Measurements from ENCODE around the gene CLEC2L.

Gene CLEC2L

DNA sequence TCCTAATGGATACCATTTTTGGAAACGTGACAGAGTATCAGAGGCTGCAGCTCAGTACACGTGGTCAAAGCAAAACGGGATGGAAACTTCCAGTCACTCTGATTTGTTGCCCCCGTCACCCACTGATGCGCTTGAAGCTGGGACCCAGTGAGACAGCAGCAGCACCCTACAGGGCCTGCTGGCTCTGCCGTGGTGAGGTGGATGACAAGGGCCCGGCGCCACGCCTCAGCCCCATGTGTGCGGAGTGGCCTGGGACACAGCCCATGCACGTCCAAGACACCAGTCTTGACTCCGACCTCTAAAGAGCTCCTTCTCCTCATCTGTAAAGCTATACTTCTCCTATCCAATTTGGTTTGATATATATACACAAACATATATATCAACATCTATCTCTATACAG is 39.0 kb downstream of the CLEC2L start:
- H3K4me3 ChIP-seq (ENCODE audit: low read depth, low read length), result no peak overlapping the region
- DNase-seq (ENCODE audit: low read depth, low spot score), result no peak
- TF ChIP-seq, protein P1, sequence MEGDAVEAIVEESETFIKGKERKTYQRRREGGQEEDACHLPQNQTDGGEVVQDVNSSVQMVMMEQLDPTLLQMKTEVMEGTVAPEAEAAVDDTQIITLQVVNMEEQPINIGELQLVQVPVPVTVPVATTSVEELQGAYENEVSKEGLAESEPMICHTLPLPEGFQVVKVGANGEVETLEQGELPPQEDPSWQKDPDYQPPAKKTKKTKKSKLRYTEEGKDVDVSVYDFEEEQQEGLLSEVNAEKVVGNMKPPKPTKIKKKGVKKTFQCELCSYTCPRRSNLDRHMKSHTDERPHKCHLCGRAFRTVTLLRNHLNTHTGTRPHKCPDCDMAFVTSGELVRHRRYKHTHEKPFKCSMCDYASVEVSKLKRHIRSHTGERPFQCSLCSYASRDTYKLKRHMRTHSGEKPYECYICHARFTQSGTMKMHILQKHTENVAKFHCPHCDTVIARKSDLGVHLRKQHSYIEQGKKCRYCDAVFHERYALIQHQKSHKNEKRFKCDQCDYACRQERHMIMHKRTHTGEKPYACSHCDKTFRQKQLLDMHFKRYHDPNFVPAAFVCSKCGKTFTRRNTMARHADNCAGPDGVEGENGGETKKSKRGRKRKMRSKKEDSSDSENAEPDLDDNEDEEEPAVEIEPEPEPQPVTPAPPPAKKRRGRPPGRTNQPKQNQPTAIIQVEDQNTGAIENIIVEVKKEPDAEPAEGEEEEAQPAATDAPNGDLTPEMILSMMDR (IDR thresholded peaks at IDR 0.05; ENCODE audit: low read depth, low read length), result no peak
- in situ Hi-C loops (cut with HindIII; ENCODE audit: low sequenced_read_pairs), result no loop called here

DNA sequence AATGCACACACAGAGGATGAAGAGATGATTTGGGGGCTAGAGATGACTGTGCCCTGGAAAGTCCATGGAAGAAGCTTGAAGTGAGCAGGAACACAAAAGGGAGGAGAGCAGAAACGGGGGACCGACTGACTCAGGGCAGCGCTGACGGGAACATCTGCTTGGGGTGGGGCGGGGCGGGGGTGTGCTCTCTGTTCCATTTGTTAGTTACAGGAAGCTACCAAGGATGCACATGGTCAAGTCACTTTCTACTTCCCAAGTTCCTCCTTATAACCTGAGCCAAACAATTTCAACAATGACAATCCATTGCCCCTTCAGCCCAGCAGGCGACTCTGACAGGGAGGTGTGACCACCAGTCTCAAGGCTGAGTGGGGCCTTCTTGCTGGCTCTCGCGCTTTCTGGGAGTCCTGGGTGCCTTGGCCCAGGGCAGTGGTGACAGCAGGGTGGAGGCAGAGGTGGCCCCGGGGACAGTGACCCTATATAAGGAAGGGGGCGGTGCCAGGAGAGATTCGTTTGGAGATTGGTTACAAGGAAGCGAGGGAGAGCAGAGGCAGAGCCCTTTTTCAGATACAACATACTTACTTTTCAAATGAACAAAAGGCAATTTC is 39.6 kb downstream of the CLEC2L start:
- no peak overlapping the region for H3K4me3 ChIP-seq (ENCODE audit: low read depth, low read length)
- DNase-seq (ENCODE audit: low read depth, low spot score), result no peak
- TF ChIP-seq, protein P1 (IDR thresholded peaks at IDR 0.05; ENCODE audit: low read depth, low read length), result no peak
- in situ Hi-C loops (cut with HindIII; ENCODE audit: low sequenced_read_pairs), result no loop called here

DNA sequence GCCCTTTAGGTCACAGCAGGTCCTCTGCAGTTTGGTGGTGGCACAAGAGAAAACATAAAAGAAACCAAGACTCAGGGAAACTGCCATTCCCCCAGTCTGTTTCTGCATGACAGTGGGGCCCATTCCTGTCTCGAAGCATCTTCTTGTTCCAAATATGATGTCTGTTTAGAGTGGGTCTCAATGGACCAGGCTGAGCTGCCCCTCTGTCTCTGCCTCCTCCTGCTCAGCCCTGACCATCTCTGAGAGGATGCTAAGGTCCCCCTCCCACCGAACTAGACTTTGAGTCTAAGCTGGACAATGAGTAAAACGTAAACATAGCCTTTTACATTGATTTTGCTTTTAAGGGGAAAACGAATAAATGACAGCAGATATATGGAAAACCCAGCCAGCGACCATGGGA is 40.4 kb downstream of the CLEC2L start:
- in situ Hi-C loops (cut with HindIII; ENCODE audit: low sequenced_read_pairs), result no loop called here
- no peak for DNase-seq (ENCODE audit: low read depth, low spot score)
- TF ChIP-seq, protein P1 (IDR thresholded peaks at IDR 0.05; ENCODE audit: low read depth, low read length), result no peak
- no peak overlapping the region for H3K4me3 ChIP-seq (ENCODE audit: low read depth, low read length)

DNA sequence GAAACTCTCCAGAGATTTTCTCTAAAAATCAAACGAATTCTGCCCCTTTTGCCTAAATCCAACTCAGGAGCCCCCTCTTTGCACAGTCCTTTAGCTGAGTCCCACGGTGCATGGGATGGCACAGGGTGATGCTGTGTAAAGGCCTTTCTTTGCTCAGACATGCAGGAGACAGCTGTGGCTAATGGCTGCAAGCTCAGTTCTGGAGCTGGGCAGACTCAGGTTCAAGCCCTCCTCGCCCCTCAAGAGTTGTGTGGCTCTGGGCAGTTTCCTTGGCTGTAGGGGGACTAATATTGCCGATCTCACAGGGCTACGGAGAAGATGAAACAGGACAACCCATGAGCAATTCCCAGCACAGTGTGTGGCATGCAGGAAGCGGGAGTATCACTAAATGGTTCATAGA is 42.6 kb downstream of the CLEC2L start:
- TF ChIP-seq, protein P1 (IDR thresholded peaks at IDR 0.05; ENCODE audit: low read depth, low read length), result no peak
- in situ Hi-C loops (cut with HindIII; ENCODE audit: low sequenced_read_pairs), result no loop called here
- no peak overlapping the region for H3K4me3 ChIP-seq (ENCODE audit: low read depth, low read length)
- no peak for DNase-seq (ENCODE audit: low read depth, low spot score)

DNA sequence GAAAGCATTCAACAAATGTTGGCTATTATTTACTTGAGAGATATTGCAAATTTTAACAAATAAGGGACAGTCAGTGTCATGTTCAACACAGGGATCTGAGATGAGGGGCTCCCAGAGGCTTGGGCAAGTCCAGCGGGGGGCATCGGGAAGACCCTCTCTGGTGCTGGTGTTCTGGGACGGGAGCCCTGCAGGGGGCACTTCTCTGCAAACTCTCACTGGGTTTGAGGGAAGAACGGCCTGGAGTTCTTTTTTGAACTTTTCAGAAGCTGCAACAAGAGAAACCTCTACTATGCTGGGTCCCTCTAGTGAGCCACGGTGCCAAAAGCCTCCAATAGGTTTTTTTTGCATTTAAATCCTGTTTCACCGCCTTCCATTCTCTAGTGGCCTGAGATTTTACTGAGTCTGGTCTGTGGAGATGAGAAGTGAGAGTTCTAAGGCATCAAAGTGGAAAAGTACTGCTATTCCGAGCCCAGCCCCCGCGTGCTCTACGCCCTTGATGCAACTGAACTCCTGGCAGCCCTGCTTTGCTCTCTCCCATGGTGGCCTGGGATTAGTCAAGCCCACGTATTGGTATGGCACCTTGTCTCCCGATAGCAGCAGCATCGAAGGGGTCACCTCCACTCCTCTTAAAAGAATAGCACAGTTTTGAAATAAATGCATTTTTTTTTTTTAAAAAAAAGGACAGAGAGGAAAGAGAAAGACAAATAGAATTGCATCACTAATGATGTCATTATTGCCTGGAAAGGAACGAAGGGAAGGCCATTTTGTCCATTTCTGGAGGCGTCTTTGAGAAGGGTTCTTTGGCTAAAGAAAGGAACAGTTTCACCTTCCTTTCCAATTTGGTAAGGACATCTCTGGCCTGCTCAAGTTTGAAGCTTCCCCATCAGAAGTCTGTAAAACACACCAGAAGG is 43.5 kb downstream of the CLEC2L start:
- no peak overlapping the region for H3K4me3 ChIP-seq (ENCODE audit: low read depth, low read length)
- in situ Hi-C loops (cut with HindIII; ENCODE audit: low sequenced_read_pairs), result no loop called here
- TF ChIP-seq, protein P1 (IDR thresholded peaks at IDR 0.05; ENCODE audit: low read depth, low read length), result no peak
- DNase-seq (ENCODE audit: low read depth, low spot score), result no peak

DNA sequence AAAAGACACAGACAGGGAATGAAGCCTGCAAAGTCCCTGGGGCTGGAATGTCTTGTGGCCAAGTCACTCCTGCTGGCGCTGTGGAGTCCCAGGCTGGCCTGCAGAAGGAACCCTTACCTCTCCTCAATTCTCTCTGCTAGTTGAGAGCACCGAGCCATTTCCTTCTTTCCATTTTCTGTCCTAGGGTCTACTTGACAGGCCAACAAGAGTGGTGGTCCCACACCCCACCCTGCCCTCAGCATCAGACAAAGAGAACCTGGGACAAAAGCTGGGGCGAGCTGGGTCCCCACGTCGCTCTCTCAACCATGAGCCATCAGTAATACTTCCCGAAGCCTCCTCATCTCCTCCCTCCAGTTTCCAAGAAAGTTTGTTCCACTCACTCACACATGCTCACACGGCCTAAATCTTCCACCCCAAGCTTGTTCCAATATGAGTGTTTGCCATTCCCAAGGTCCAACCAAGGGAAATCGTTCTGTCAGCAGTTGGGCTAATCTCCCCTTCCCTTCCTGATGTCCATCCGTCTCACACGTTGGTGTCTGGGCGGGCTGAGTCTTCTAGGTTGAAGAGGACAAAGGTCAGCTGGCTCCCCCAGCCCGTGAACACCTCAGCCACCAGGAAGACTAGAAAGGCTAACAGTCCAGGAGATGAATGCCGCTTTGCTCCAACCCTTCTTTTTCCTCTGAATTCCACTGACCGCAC is 44.3 kb downstream of the CLEC2L start:
- H3K4me3 ChIP-seq (ENCODE audit: low read depth, low read length), result no peak overlapping the region
- TF ChIP-seq, protein P1 (IDR thresholded peaks at IDR 0.05; ENCODE audit: low read depth, low read length), result no peak
- in situ Hi-C loops (cut with HindIII; ENCODE audit: low sequenced_read_pairs), result no loop called here
- DNase-seq (ENCODE audit: low read depth, low spot score), result no peak
